HCT116 (cell line): Measurements from ENCODE around the gene COX4I2. TPM values are rescaled to one million over a fixed set of nuclear protein-coding genes. Genes with fewer than 3 reads are reported as not detected.

ENCODE experiments used
- ATAC-seq: fragments of 200-7000 bp; cut with Tn5 transposase; 2 replicates; pipeline ENCODE4 v1.9.1; 2020; ENCODE audit warnings: mild to moderate bottlenecking, moderate library complexity
- BruUV-seq: library from RNA; stranded (reverse); fragments of 400-500 nt; replicated peaks from 2 replicates; lab custom pipeline; 2021; lab: Mats Ljungman, UMichigan
- CTCF ChIA-PET: fragments of 300-600 bp; sonication (Branson Sonifier 250); formaldehyde crosslinking; loops from one replicate; lab custom pipeline; 2021; ENCODE audit warnings: antibody characterized with exemption; lab: Charles Lee
- POLR2A ChIA-PET: fragments of 300-600, 350-600 bp; sonication (Branson Sonifier 250); formaldehyde crosslinking; loops from one replicate; lab custom pipeline; 2021; ENCODE audit warnings: antibody characterized with exemption; lab: Charles Lee
- RAD21 ChIA-PET, 2 experiments: fragments of 300-600 bp; sonication (Branson Sonifier 250); formaldehyde crosslinking; loops; one replicate each; lab custom pipeline; 2023; ENCODE audit warnings: low total read pairs in 2 of 2; ENCODE audit not compliant: uncharacterized antibody in 2 of 2, unreplicated experiment in 2 of 2, low non-redundant PET in 1 of 2; lab: Charles Lee
- DNase-seq: peaks from one replicate; pipeline ENCODE4 v3.0.0-alpha.2; 2010; ENCODE audit warnings: low read depth, low spot score
- H2AFZ ChIP-seq: fragments of 200-600 bp; shearing (Covaris generic), sonication (generic); 2 replicates; pipeline ENCODE4 v1.6.1; 2017; ENCODE audit warnings: low read depth, mixed run types, mixed read lengths, antibody characterized with exemption, low read length; ENCODE audit not compliant: poor library complexity, severe bottlenecking
- H3K27ac ChIP-seq: 2 replicates; pipeline ENCODE4 v1.5.1; 2012; ENCODE audit warnings: low read depth, low read length
- H3K27me3 ChIP-seq: fragments of 200-600 bp; sonication (generic); 2 replicates; pipeline ENCODE4 v1.6.1; 2016; ENCODE audit warnings: mixed run types, low read length, mixed read lengths; ENCODE audit not compliant: insufficient read depth
- H3K36me3 ChIP-seq, 2 experiments: fragments of 200-500 bp in 1 of 2; fragments of 200-600 bp in 1 of 2; sonication (Bioruptor generic) in 1 of 2; sonication (generic) in 1 of 2; 2 replicates each; pipeline versions ENCODE4 v1.5.1 to v1.6.1; 2014 to 2016; ENCODE audit warnings: low read length in 2 of 2, inconsistent platforms in 1 of 2, mixed read lengths in 1 of 2, mixed run types in 1 of 2; ENCODE audit not compliant: insufficient read depth in 2 of 2, control insufficient read depth in 1 of 2
- H3K4me1 ChIP-seq, 2 experiments: fragments of 200-600 bp in 1 of 2; sonication (generic) in 1 of 2; 2 replicates each; pipeline versions ENCODE4 v1.5.1 to v1.6.1; 2012 to 2017; ENCODE audit warnings: low read length in 2 of 2, inconsistent platforms in 1 of 2, mild to moderate bottlenecking in 1 of 2, mixed read lengths in 1 of 2, mixed run types in 1 of 2, moderate library complexity in 1 of 2; ENCODE audit not compliant: insufficient read depth in 2 of 2, control insufficient read depth in 1 of 2
- H3K4me2 ChIP-seq: fragments of 200-600 bp; sonication (generic); 2 replicates; pipeline ENCODE4 v1.6.1; 2017; ENCODE audit warnings: mixed run types, low read length, mixed read lengths
- H3K4me3 ChIP-seq, 2 experiments: fragments of 200-600 bp in 1 of 2; sonication (generic) in 1 of 2; replicated peaks in 1 of 2; 2 replicates each; pipeline ENCODE4 v1.5.1; 2011 to 2016; ENCODE audit warnings: low read length in 2 of 2, control low read depth in 1 of 2, low read depth in 1 of 2, mild to moderate bottlenecking in 1 of 2, mixed read lengths in 1 of 2, mixed run types in 1 of 2
- H3K79me2 ChIP-seq: fragments of 200-600 bp; sonication (generic); 2 replicates; pipeline ENCODE4 v1.6.1; 2017; ENCODE audit warnings: mild to moderate bottlenecking, mixed run types, low read length, moderate library complexity, mixed read lengths; ENCODE audit not compliant: insufficient read depth
- H3K9ac ChIP-seq: fragments of 200-600 bp; sonication (generic); 2 replicates; pipeline ENCODE4 v1.6.1; 2016; ENCODE audit warnings: low read length, mixed read lengths
- H3K9me2 ChIP-seq: fragments of 200-600 bp; sonication (generic), shearing (Covaris generic); 2 replicates; pipeline ENCODE4 v1.6.1; 2017; ENCODE audit warnings: mixed run types, mild to moderate bottlenecking, moderate library complexity; ENCODE audit not compliant: insufficient read depth
- H3K9me3 ChIP-seq, 2 experiments: fragments of 200-500 bp in 1 of 2; fragments of 200-600 bp in 1 of 2; sonication (Bioruptor generic) in 1 of 2; sonication (generic) in 1 of 2; 2 replicates each; pipeline ENCODE4 v1.6.1; 2014 to 2017; ENCODE audit warnings: low read length in 2 of 2, mixed read lengths in 2 of 2, inconsistent platforms in 1 of 2, low read depth in 1 of 2, mild to moderate bottlenecking in 1 of 2, mixed run types in 1 of 2, moderate library complexity in 1 of 2; ENCODE audit not compliant: control insufficient read depth in 1 of 2, insufficient read depth in 1 of 2
- H4K20me1 ChIP-seq: fragments of 200-600 bp; sonication (generic), shearing (Covaris generic); 2 replicates; pipeline ENCODE4 v1.6.1; 2017; ENCODE audit warnings: mixed run types, mild to moderate bottlenecking, moderate library complexity; ENCODE audit not compliant: insufficient read depth
- CTCF ChIP-seq, 3 experiments: fragments of 200-600 bp in 1 of 3; sonication (generic) in 1 of 3; IDR thresholded peaks in 2 of 3; conservative IDR thresholded peaks in 1 of 3; 2 replicates each; pipeline ENCODE4 v1.5.1; 2012 to 2017; ENCODE audit warnings: low read depth in 2 of 3, low read length in 2 of 3, antibody characterized with exemption in 1 of 3, borderline replicate concordance in 1 of 3, control low read depth in 1 of 3, mild to moderate bottlenecking in 1 of 3, mixed read lengths in 1 of 3, mixed run types in 1 of 3, moderate library complexity in 1 of 3; ENCODE audit not compliant: insufficient read depth in 1 of 3
- EGR1 ChIP-seq: IDR thresholded peaks from 2 replicates; pipeline ENCODE4 v1.6.1; 2012; ENCODE audit warnings: low read depth
- ELF1 ChIP-seq: IDR thresholded peaks from 2 replicates; pipeline ENCODE4 v1.6.1; 2012; ENCODE audit warnings: low read depth, borderline replicate concordance
- EZH2 ChIP-seq: fragments of 200-600 bp; sonication (generic); IDR thresholded peaks from 2 replicates; pipeline ENCODE4 v1.6.1; 2017; ENCODE audit warnings: antibody characterized with exemption, mixed run types
- EZH2phosphoT487 ChIP-seq: fragments of 200-600 bp; IDR thresholded peaks from 2 replicates; pipeline ENCODE4 v1.6.1; 2018; ENCODE audit warnings: antibody characterized with exemption, borderline replicate concordance
- JUND ChIP-seq: IDR thresholded peaks from 2 replicates; pipeline ENCODE4 v1.6.1; 2012
- MAX ChIP-seq: IDR thresholded peaks from 2 replicates; pipeline ENCODE4 v1.6.1; 2012
- POLR2A ChIP-seq: IDR thresholded peaks from 2 replicates; pipeline ENCODE4 v1.7.0; 2011; ENCODE audit warnings: borderline replicate concordance; ENCODE audit not compliant: insufficient read depth, insufficient read length; ENCODE audit errors: extremely low read depth
- POLR2AphosphoS5 ChIP-seq: IDR thresholded peaks from 2 replicates; pipeline ENCODE4 v1.6.1; 2011; ENCODE audit warnings: mild to moderate bottlenecking, low read depth, low read length, moderate library complexity
- RAD21 ChIP-seq: IDR thresholded peaks from 2 replicates; pipeline ENCODE4 v1.6.1; 2012; ENCODE audit warnings: low read depth, mild to moderate bottlenecking
- REST ChIP-seq: IDR thresholded peaks from 2 replicates; pipeline ENCODE4 v1.6.1; 2012; ENCODE audit warnings: low read depth
- SIN3A ChIP-seq: IDR thresholded peaks from 2 replicates; pipeline ENCODE4 v1.6.1; 2012; ENCODE audit warnings: low read depth
- SP1 ChIP-seq: IDR thresholded peaks from 2 replicates; pipeline ENCODE4 v1.6.1; 2012; ENCODE audit warnings: low read depth
- SRF ChIP-seq: IDR thresholded peaks from 2 replicates; pipeline ENCODE4 v1.6.1; 2012; ENCODE audit warnings: low read depth
- TCF7L2 ChIP-seq: IDR thresholded peaks from 2 replicates; pipeline ENCODE4 v1.7.0; 2011; ENCODE audit warnings: borderline replicate concordance, inconsistent platforms; ENCODE audit not compliant: insufficient read depth, insufficient read length; ENCODE audit errors: extremely low read depth
- YY1 ChIP-seq: IDR thresholded peaks from 2 replicates; pipeline ENCODE4 v1.6.1; 2011; ENCODE audit warnings: low read length, low read depth, moderate library complexity, mild to moderate bottlenecking; ENCODE audit not compliant: insufficient replicate concordance; ENCODE audit errors: extremely low read depth
- ZBTB33 ChIP-seq: IDR thresholded peaks from 2 replicates; pipeline ENCODE4 v1.6.1; 2011; ENCODE audit warnings: mild to moderate bottlenecking, low read length, moderate library complexity; ENCODE audit not compliant: insufficient replicate concordance; ENCODE audit errors: extremely low read depth
- ZFX ChIP-seq: fragments of 450-650 bp; IDR thresholded peaks from 2 replicates; pipeline ENCODE4 v1.6.1; 2017
- ZNF274 ChIP-seq: fragments of 200-500 bp; sonication (Bioruptor generic); IDR thresholded peaks from 2 replicates; pipeline ENCODE4 v1.6.1; 2014; ENCODE audit warnings: mild to moderate bottlenecking, low read depth, low read length, inconsistent platforms
- intact Hi-C: fragments of 100-400 bp; cut with micrococcal nuclease; formaldehyde crosslinking; loops from 2 replicates; pipeline ENCODE4 v1.10.0; 2022
- total RNA-seq: library from RNA; stranded (reverse); gene quantifications from one replicate; pipeline ENCODE4 v1.2.1, GENCODE V29; 2021; ENCODE audit not compliant: unreplicated experiment

Gene COX4I2
- total RNA-seq, 1 experiment from 2014 or later: not detected

GRCh38 chr20:31638317-31638716 is 605 bp downstream of the COX4I2 start:
- DNase-seq: no peak
- Histone ChIP-seq H3K4me1 (peaks cover 0 to 9% of the 10 kb centered on the region in 2 experiments; a peak in 1 of 4 replicates), H3K9me3 (no peaks in the 10 kb centered on the region), H4K20me1 (no peaks in the 10 kb centered on the region), H3K4me2 (no peak overlapping the region), H3K9ac (no peak overlapping the region), H3K9me2 (no peaks in the 10 kb centered on the region), H3K36me3 (no peaks in the 10 kb centered on the region), H3K79me2 (no peaks in the 10 kb centered on the region), H3K27ac (no peak overlapping the region), H2AFZ (no peak overlapping the region), H3K27me3 (no peaks in the 10 kb centered on the region), H3K4me3 (no peak overlapping the region)
- CTCF ChIA-PET: no interaction called here
- no peak for TF ChIP-seq POLR2AphosphoS5
- TF ChIP-seq EZH2phosphoT487: no peak
- TF ChIP-seq SRF: no peak
- no peak for TF ChIP-seq SIN3A
- TF ChIP-seq SP1: no peak
- TF ChIP-seq RAD21: no peak
- no peak for TF ChIP-seq EGR1
- TF ChIP-seq ELF1: no peak
- no peak for TF ChIP-seq TCF7L2
- no peak for TF ChIP-seq REST
- TF ChIP-seq JUND: no peak
- TF ChIP-seq YY1: no peak
- no peak for TF ChIP-seq ZFX
- TF ChIP-seq EZH2: no peak
- no peak for TF ChIP-seq MAX
- no peak for TF ChIP-seq ZBTB33
- TF ChIP-seq ZNF274: no peak
- TF ChIP-seq POLR2A: no peak
- no peak for TF ChIP-seq CTCF (IDR thresholded peaks at IDR 0.05 in 2 of 3, conservative IDR thresholded peaks at IDR 0.05 in 1 of 3; ENCODE audit: borderline replicate concordance in 1 of 3, insufficient read depth in 1 of 3, low read depth in 2 of 3, low read length in 2 of 3)
- RAD21 ChIA-PET: no interaction called here
- intact Hi-C loops: no loop called here
- no TSS peak for BruUV-seq
- POLR2A ChIA-PET: no interaction called here
- no peak for ATAC-seq
